ENCODE data around the gene KLHL3.

Gene KLHL3

DNA sequence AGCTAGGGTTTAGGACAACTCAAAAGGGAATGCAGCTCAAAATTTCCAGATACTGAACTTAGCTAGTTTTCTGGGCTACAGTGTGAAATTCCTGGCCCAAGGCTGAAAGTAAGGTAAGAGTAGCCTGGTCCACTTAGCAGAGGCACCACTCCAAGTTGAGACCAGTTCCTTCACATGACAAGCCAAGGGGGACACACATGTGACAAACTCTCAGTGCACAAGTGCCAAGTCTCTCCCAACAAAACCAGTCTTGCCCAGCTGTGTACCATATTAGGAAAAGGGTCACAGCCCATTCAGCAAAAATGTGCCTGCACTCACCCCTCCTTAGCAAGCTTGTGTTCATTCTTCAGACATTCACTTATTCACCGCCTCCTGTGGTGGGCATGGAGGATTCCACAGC, 27.8 kb downstream of the KLHL3 start:
- no peak for DNase-seq

GRCh38 chr5:137706841-137707240, 29.0 kb downstream of the KLHL3 start:
- DNase-seq, result no peak

GRCh38 chr5:137705106-137705505, 30.8 kb downstream of the KLHL3 start:
- DNase-seq, result no peak

DNA sequence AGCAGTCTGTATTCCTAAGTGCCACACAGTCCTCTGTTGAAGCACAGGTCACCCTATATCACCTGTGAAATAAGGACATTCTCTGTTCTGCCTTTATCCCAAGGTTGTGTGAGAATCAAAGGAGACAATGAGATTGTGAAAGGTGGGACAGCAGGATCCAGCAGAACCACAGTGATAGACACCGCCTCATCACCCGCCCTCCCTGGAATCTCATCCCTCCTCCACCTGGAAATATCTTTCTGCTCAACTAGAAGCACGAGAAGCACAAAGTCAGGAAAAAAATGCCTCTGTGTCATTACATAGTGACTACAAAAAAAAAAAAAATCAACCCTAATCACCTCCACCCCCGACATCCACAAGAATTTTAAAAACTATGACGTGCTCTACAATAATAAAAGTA, 32.3 kb downstream of the KLHL3 start:
- no peak for DNase-seq

DNA sequence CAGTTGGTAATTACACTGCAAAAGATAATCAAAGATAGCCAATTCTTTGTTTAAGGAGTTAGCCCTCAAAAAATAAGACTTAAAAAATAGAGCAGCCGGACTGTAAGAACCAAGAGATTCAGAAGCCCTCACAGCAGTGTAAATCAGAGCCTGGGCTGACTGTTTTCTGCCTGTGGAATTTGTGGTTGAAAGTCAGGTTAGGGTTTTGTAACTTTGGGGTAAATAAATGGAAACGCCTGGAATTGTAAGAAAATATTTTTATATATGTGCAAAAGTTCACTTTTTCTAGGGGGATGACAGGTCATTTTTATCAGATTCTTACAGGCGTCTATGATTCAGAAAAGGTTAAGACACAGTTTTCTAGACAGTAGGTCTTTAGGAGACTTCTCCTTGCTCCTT, 35.6 kb downstream of the KLHL3 start:
- no peak for DNase-seq

- no peak for DNase-seq
Observed at GRCh38 chr5:137699336-137700281, 36.3 kb downstream of the KLHL3 start.

DNA sequence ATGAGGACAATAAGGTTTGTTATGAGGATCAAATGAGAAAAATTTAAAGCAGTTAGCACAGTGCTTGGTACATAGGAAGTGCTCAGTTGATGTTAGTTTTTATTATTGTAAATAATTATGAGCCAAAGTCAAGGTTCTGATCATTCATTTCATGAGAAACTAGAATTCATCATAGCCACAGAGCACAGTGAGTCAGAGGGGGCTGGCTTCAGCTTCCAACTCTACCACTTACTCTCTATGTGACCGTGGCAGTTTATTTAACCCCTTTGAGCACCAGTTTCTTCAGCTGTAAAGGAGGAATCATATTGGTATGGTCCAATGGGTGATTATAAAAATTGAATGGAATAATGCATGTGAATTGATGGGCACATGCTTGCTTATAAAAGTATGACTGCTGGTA, 39.4 kb downstream of the KLHL3 start:
- no peak for DNase-seq

DNA sequence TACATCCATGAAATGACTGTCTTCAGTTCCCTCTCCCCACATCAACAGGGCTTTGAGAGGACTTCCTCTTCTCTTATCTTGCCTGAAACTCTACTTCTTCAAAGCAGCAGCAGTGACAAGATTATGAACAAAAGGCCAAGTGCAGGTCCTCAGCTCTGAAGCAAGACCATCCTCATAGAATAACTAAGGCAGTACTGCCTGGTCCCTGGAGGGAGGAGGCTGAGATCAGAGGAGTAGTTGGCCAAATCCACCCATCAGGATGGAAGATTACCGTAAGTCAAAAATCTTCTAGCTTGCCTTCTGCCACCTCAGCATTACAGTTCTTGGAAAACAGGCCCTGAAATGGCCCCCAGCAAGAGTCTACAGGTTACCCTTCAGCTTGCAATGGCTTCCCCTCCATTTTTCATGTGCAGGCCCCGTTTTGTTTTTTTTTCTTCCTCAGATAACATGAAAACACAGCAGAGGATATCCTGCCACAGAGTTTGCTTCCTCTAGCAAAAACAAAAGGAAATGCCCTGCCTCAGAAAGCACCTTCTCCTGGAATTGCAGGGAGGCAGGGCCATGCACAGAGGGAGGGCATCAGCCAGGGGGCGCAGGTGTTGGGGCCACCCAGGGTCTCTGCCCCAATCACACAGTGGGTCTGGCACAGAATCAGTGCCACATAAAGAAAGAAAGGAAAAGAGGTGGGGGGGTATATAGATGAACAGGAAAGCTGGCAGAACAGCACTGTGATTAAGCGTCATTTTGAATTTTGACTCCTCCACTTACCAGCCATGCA, 40.0 kb downstream of the KLHL3 start:
- DNase-seq, result peak; percentile 42 to 51

DNA sequence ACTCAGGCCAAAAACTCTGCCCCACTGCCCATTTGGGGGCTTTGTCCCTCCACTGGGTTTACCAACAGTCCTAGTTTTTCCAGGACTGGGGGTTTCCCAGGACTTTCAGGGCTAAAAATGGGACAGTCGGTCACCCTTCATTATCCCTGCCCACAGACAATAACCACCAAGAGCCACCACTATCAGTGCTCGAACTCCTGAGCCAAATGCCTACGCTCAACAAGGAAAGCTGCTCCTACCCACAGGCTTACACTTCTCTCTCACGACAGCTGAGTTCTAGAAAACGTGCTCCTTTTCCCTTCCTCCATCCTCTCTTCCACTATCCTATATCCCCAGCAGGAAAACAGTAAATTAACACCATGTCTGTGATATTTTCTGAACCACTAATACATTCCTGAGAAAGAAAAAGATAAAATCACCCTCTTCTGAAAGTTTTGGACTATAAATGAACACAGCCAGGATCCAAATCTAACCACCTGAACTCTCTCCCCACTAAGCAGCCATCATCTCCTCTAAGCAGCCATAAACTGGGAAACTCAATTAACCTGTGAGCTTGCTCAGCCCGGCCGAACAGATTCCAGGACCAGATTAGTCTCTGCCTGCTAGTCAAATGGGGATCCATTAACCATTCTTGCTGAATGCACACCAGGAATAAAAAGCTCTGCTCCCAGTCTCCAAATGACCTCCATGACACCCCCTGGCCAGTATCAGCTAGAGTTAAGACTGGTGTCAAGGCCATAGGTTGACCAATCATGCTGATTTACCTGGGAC, 41.8 kb downstream of the KLHL3 start:
- DNase-seq, result no peak

GRCh38 chr5:137693307-137693950, 42.5 kb downstream of the KLHL3 start:
- no peak for DNase-seq

DNA sequence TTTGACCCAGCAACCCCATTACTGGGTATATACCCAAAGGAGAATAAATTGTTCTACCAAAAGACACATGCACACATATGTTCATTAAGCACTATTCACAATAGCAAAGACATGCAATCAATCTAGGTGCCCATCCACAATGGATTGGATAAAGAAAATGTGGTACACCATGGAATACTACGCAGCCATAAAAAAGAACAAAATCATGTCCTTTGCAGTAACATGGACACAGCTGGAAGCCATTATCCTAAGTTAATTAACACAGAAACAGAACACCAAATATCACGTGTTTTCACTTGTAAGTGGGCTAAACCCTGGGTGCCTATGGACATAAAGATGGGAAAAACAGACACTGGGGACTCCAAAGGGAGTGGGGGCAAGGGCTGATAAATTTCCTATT, 46.6 kb downstream of the KLHL3 start:
- DNase-seq, result no peak

GRCh38 chr5:137688210-137688840, 47.6 kb downstream of the KLHL3 start:
- peak; percentile 61 to 83 for DNase-seq

DNA sequence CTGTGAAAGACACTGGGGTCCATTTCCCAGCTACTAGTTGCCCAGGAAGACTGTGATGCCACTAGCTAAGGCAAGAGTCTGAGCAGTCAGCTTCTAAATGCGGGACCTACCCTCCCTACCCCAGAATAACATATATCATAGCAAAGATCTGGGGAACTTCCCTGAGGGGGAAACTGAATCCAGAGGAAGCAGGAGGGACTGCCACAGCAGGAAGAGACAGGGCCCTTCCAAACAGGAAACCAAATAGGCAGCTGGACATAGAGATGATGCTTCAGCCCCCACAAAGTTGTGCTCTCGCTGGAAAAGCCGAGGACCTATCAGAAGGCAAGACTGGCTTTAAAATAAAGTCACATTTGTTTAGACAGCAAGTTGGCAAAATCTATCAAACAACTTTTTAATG, 51.1 kb downstream of the KLHL3 start:
- no peak for DNase-seq

GRCh38 chr5:137681191-137681590, 54.7 kb downstream of the KLHL3 start:
- no peak for DNase-seq

GRCh38 chr5:137679910-137680309, 56.0 kb downstream of the KLHL3 start:
- DNase-seq, result no peak

- DNase-seq, result no peak
Observed at GRCh38 chr5:137679195-137679594, 56.7 kb downstream of the KLHL3 start.

GRCh38 chr5:137672881-137673280, 63.0 kb downstream of the KLHL3 start:
- DNase-seq, result no peak

DNA sequence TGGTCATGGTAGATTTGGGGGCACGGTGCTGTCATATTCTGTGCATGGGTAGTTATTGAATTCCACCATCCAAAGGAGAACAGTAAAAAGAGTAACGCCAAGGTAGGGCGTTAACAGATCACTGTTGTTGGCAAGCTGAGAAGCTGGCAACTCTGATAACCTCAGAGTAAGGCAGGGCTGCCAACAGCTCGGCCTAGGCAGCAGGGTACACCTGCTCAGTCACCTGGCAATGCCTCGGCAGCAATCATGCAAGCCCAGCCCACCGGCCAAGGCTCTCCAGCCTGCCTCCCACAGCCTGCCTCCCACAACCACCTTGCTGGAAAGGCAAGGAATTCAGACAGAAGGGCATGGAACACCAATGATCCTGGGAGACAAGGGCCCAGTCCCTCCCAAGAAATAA, 63.9 kb downstream of the KLHL3 start:
- no peak for DNase-seq

- peak; percentile 43 to 65 for DNase-seq
Observed at GRCh38 chr5:137669811-137670210, 66.1 kb downstream of the KLHL3 start.

- DNase-seq, result no peak
Observed at GRCh38 chr5:137668637-137669036, 67.3 kb downstream of the KLHL3 start.

- DNase-seq, result no peak
Observed at GRCh38 chr5:137667341-137667740, 68.5 kb downstream of the KLHL3 start.

- no peak for DNase-seq
Observed at GRCh38 chr5:137666901-137667300, 69.0 kb downstream of the KLHL3 start.
